PFSK-1 (cell line): ENCODE results near the gene AKAP5.

Experiments
- POLR2AphosphoS5 ChIP-seq: IDR thresholded peaks from 2 replicates; pipeline ENCODE4 v1.6.1; 2012; ENCODE audit warnings: low read depth, mild to moderate bottlenecking, control low read depth, low read length, moderate library complexity
- SIN3A ChIP-seq: IDR thresholded peaks from 2 replicates; pipeline ENCODE4 v1.6.1; 2012; ENCODE audit warnings: mild to moderate bottlenecking, low read length, moderate library complexity, borderline replicate concordance; ENCODE audit not compliant: insufficient read depth
- TAF1 ChIP-seq: IDR thresholded peaks from 2 replicates; pipeline ENCODE4 v1.6.1; 2012; ENCODE audit warnings: low read length, control low read depth, borderline replicate concordance; ENCODE audit not compliant: insufficient read depth
- TF ChIP-seq, protein P1 (sequence below), 2 experiments: IDR thresholded peaks; 2 replicates each; pipeline versions ENCODE4 v1.6.1 to v1.8.0; 2011 to 2012; ENCODE audit warnings: low read depth in 2 of 2, low read length in 2 of 2, control low read depth in 1 of 2, inconsistent platforms in 1 of 2, mild to moderate bottlenecking in 1 of 2, moderate library complexity in 1 of 2; ENCODE audit not compliant: insufficient read depth in 1 of 2

DNA sequence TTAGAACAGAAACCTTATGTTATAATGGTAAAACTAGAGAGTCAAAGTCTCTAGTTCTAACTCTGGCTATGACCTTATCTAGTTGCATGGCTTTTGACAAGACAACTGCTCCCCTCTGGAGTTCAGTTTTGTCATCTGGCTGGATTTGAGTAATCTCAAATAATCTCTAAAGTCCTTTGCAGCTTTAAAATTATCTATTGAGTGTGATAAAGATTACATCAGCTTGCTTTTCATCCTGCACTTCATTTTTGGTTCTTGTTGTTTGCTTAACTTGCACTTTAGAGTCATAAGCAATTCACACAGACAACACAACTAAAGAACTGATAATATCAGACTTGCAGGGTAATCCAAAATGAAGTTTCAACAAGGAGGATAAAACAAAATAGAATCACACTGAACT, 2.3 kb downstream of the AKAP5 start:
- TF ChIP-seq POLR2AphosphoS5 (no peak), TAF1 (no peak), SIN3A (no peak)
- TF ChIP-seq, protein P1, sequence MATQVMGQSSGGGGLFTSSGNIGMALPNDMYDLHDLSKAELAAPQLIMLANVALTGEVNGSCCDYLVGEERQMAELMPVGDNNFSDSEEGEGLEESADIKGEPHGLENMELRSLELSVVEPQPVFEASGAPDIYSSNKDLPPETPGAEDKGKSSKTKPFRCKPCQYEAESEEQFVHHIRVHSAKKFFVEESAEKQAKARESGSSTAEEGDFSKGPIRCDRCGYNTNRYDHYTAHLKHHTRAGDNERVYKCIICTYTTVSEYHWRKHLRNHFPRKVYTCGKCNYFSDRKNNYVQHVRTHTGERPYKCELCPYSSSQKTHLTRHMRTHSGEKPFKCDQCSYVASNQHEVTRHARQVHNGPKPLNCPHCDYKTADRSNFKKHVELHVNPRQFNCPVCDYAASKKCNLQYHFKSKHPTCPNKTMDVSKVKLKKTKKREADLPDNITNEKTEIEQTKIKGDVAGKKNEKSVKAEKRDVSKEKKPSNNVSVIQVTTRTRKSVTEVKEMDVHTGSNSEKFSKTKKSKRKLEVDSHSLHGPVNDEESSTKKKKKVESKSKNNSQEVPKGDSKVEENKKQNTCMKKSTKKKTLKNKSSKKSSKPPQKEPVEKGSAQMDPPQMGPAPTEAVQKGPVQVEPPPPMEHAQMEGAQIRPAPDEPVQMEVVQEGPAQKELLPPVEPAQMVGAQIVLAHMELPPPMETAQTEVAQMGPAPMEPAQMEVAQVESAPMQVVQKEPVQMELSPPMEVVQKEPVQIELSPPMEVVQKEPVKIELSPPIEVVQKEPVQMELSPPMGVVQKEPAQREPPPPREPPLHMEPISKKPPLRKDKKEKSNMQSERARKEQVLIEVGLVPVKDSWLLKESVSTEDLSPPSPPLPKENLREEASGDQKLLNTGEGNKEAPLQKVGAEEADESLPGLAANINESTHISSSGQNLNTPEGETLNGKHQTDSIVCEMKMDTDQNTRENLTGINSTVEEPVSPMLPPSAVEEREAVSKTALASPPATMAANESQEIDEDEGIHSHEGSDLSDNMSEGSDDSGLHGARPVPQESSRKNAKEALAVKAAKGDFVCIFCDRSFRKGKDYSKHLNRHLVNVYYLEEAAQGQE (IDR thresholded peaks at IDR 0.05; ENCODE audit: insufficient read depth in 1 of 2, low read depth in 2 of 2, low read length in 2 of 2), result no peak
